SJCRH30 (cell line): ENCODE results near the gene CACNA1E. TPM values are rescaled to one million over a fixed set of nuclear protein-coding genes. Genes with fewer than 3 reads are reported as not detected.

Source experiments
- DNase-seq, 2 experiments: peaks; one replicate each; pipeline ENCODE4 v3.0.0-alpha.2; 2015 to 2020
- H3K27ac ChIP-seq: fragments of 250-450 bp; sonication (Bioruptor Pico); 2 replicates; pipeline ENCODE4 v1.5.1; 2020; ENCODE audit warnings: mild to moderate bottlenecking, moderate library complexity
- H3K27me3 ChIP-seq: fragments of 250-450 bp; sonication (Bioruptor Pico); 2 replicates; pipeline ENCODE4 v1.5.1; 2020; ENCODE audit warnings: mild to moderate bottlenecking, moderate library complexity
- H3K36me3 ChIP-seq: fragments of 250-450 bp; sonication (Bioruptor Pico); 2 replicates; pipeline ENCODE4 v1.5.1; 2020; ENCODE audit warnings: mild to moderate bottlenecking, moderate library complexity
- H3K4me1 ChIP-seq: fragments of 250-450 bp; sonication (Bioruptor Pico); 2 replicates; pipeline ENCODE4 v1.5.1; 2020; ENCODE audit warnings: mild to moderate bottlenecking, moderate library complexity
- H3K4me3 ChIP-seq: fragments of 250-450 bp; sonication (Bioruptor Pico); 2 replicates; pipeline ENCODE4 v1.5.1; 2020; ENCODE audit warnings: mild to moderate bottlenecking, moderate library complexity
- H3K9me3 ChIP-seq: fragments of 250-450 bp; sonication (Bioruptor Pico); replicated peaks from 2 replicates; pipeline ENCODE4 v1.5.1; 2020; ENCODE audit warnings: mild to moderate bottlenecking, moderate library complexity
- total RNA-seq: library from RNA; depleted of rRNA; stranded (reverse); fragments of >200 nt; shearing (Covaris generic); gene quantifications from 2 replicates; pipeline ENCODE4 v1.2.3, GENCODE V29; 2014

The CACNA1E gene
- total RNA-seq, 1 experiment from 2014 or later, result 0.02 TPM

DNA sequence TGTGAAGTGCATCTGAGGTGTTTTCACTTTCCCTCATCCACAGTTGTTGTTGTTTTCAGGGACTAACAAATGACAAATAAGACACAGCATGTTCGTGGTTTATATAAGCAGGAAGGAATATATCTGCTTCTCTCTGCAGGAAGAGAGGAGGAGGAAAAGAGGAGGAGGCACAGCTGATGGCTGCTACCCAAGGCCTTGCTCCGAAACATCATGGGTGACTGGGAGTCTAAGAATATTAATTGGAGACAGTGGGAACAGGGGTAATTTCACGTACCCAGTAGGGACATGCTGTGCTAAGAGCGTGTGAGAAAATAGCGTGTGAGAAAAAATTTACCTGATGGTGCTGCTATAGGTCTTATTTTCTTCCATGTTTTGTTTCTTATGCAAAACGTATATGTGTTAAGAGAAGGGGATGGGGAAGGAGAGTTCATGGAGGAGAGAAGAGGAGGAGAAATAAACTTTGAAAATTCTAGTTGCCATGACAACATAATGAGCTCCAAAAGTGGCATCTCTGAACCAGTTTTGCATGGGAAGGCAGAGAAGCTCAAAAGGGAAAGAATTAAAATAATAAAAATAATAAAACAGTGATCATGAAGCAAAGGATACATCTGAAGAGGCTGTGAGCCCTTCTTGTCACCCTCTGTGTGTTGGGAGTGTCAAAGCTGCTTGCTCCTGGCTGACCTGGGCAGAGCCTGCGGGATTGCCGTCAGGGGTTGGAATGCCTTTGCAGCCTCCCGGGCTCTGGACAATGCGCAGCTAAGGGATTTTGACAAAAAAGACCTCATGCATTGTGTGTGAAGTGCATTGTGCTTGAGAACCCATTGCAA lies 192.0 kb downstream of the CACNA1E start:
- Histone ChIP-seq H3K9me3 (no peaks in the 10 kb centered on the region), H3K27me3 (no peaks in the 10 kb centered on the region), H3K27ac (no peak overlapping the region), H3K4me1 (no peaks in the 10 kb centered on the region), H3K36me3 (no peaks in the 10 kb centered on the region), H3K4me3 (no peak overlapping the region)
- no peak for DNase-seq

DNA sequence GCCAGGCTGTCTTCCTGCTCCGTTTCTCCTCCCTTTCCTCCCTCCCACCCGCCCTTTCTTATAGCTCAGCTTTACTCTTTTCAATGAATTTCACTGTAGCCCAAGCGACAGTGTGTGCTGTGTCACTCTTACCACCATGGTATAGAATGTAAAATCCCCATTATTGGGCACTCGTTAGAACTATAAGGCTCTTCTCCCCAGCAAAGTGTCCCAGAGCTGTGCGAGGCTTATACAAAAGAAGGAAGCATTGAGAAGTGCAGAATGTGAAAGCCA lies 192.5 kb downstream of the CACNA1E start:
- Histone ChIP-seq H3K4me3 (no peak overlapping the region), H3K4me1 (no peaks in the 10 kb centered on the region), H3K9me3 (no peaks in the 10 kb centered on the region), H3K27me3 (no peaks in the 10 kb centered on the region), H3K36me3 (no peaks in the 10 kb centered on the region), H3K27ac (no peak overlapping the region)
- no peak for DNase-seq

DNA sequence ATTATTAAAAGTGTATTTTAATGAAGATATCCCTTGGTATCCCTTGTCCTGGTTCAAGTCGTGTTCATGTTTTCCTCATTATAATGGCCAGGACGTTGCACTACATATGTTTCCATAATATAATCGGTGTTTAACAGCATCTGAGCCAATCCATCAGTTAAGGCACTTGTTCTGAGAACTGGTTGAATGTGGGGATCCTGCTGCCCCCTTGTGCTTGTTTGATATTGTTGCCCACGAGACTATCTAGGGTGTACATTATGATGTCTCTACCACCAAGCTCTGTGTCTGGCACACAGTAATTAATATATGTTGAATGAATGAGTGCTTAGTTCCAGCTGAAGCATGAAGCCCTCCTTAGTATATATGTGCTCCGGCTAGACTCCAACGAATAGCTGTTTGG lies 193.0 kb downstream of the CACNA1E start:
- DNase-seq, result peak; percentile 19 to 51
- H3K4me3 ChIP-seq, result no peak overlapping the region
- no peak overlapping the region for H3K27ac ChIP-seq
- H3K27me3 ChIP-seq, result no peaks in the 10 kb centered on the region
- H3K4me1 ChIP-seq, result no peaks in the 10 kb centered on the region
- no peaks in the 10 kb centered on the region for H3K36me3 ChIP-seq
- H3K9me3 ChIP-seq, result no peaks in the 10 kb centered on the region

DNA sequence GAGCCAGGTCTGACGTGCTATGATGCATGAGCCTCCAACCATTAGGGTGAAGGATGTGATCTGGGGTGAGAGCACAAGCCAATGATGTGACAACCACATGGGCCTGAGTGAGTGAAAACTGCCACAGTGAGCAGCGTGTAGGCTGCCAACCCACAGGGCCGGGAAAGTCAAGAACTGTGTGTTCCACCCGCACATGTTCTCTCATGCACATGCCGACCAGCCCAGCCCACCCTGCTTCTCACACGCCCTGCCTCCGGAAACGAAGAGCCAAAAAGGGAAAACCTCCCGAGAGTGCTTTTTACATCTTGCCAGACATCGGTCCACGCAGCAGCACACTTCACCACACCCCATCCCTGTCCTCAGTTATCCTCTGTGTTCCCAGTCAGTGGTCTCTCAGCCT lies 197.0 kb downstream of the CACNA1E start:
- Histone ChIP-seq H3K27ac (no peak overlapping the region), H3K9me3 (no peaks in the 10 kb centered on the region), H3K27me3 (no peaks in the 10 kb centered on the region), H3K4me3 (no peak overlapping the region), H3K36me3 (no peaks in the 10 kb centered on the region), H3K4me1 (no peaks in the 10 kb centered on the region)
- DNase-seq, result no peak

DNA sequence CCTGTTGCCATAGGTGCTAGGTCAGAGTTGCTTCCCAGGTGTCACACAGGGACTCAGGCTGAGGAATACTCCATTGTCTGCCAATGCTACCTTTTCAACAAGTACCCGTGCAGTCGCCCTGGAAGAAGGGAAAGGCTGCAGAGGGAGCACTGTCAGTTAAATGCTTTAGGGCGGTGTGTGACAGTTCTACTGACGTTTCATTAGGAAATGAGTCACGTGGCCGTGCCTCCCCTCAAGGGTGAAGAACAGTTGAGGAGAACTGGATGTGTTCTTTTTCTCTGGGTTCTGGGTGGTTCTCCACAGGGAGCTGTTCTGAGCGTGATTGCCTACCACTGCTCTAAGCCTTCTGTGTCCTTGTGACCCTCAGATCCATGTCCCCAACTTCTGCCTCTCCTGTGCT lies 197.6 kb downstream of the CACNA1E start:
- DNase-seq, result no peak
- no peak overlapping the region for H3K4me3 ChIP-seq
- H3K27me3 ChIP-seq, result no peaks in the 10 kb centered on the region
- no peaks in the 10 kb centered on the region for H3K4me1 ChIP-seq
- H3K27ac ChIP-seq, result no peak overlapping the region
- H3K36me3 ChIP-seq, result no peaks in the 10 kb centered on the region
- H3K9me3 ChIP-seq, result no peaks in the 10 kb centered on the region

DNA sequence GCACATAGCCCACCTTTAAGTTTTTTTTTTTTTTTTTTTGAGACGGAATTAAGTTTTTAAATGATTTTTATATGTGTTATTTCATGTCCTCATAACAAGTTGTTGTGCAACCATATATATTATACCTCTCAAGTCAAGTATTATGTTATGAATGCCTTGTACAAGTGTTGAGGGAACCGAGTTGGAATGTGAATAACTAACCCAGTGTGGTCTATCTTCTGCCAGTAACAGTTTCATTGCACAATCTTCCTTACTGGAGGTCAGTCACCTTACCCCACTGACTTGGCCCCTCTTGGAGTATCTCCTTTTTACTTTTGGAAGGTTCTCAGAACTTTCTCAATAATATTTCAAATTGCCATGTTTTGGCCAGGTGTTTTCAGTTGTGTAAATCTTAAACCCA lies 201.9 kb downstream of the CACNA1E start:
- H3K4me3 ChIP-seq, result no peak overlapping the region
- no peaks in the 10 kb centered on the region for H3K27me3 ChIP-seq
- no peak for DNase-seq
- no peaks in the 10 kb centered on the region for H3K9me3 ChIP-seq
- H3K4me1 ChIP-seq, result no peaks in the 10 kb centered on the region
- no peaks in the 10 kb centered on the region for H3K36me3 ChIP-seq
- no peak overlapping the region for H3K27ac ChIP-seq

DNA sequence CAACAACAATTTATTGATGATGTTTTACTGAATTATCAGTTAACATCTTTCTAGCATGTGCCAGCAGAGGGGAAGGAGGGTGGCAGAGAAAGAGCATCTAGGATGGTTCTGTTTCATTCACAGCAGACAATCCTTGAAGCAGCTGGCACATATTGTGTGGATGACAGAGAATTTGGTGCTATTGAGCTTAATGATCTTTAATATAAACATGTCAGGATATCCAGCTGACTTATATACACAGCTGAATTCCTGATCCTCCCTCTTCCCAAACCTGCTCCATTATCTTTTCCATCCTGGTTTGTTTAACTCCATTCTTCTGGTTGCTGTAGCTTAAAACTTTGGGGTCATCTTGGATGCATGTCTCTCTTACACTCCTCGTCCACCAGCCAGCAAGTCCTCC lies 218.6 kb downstream of the CACNA1E start:
- no peak overlapping the region for H3K27ac ChIP-seq
- H3K9me3 ChIP-seq, result no peaks in the 10 kb centered on the region
- no peaks in the 10 kb centered on the region for H3K36me3 ChIP-seq
- no peak for DNase-seq
- H3K4me1 ChIP-seq, result no peaks in the 10 kb centered on the region
- no peak overlapping the region for H3K4me3 ChIP-seq
- no peaks in the 10 kb centered on the region for H3K27me3 ChIP-seq

DNA sequence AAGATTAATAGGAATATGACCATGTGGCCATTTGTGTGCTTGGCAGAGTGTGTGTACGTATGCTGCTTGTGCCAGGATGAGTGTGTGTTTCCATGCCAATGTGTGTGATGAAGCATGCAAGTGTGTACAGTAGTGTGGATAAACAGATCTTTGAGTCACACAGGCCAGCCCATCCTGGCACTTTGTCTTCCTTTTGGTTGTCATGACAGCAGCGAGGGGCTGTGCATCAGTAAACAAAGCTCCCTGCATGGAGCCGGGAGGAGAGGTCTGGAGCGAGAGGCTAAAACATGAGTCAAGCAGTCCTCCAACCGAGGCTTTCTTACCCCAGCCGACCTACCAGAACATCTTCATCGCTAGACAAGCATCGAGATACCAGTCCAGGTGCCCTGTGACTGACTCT lies 221.2 kb downstream of the CACNA1E start:
- H3K9me3 ChIP-seq, result no peaks in the 10 kb centered on the region
- no peak for DNase-seq
- H3K36me3 ChIP-seq, result no peaks in the 10 kb centered on the region
- no peak overlapping the region for H3K27ac ChIP-seq
- no peaks in the 10 kb centered on the region for H3K4me1 ChIP-seq
- no peak overlapping the region for H3K4me3 ChIP-seq
- H3K27me3 ChIP-seq, result no peaks in the 10 kb centered on the region

DNA sequence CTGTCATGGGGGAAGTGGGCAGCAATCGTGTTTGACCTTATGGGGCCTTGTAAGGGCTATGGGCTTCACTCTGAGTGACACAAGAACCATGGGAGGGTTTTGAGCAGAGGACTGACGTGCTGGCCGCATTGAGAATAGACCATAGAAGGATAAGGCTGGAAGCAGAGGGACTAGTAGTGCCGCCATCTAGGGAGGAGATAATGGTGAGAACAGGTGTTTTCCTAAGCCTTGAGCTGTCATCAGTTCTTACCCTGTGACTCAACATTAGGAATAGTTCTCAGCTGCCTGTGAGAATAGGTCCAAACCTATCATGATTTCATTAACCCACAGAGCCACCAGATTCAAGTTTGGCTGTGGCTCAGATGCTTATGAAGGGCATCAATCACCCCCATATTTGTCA lies 228.5 kb downstream of the CACNA1E start:
- Histone ChIP-seq H3K4me3 (no peak overlapping the region), H3K9me3 (no peaks in the 10 kb centered on the region), H3K27me3 (no peaks in the 10 kb centered on the region), H3K36me3 (no peaks in the 10 kb centered on the region), H3K27ac (no peak overlapping the region), H3K4me1 (no peaks in the 10 kb centered on the region)
- peak in 1 of 2 experiments; percentile 4 for DNase-seq

DNA sequence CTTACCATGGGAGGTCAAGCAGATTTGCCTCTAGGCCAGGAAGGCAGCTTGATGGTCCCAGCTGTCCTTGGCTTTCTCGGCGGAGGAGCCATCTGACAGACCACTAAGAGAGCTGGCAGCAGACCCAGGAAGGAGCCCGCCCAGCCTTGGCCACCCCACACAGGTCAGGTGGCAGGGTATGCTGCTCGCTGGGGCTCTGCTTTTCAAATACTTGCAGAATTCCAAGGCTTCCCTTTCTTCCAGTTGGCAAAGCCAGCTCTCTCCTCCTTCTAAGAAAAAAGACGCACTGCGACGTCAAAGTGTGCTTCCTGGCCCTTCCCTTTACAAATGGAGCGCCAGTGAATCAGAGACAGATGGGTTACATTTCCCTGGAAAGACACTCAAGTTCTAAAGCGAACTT lies 229.4 kb downstream of the CACNA1E start:
- Histone ChIP-seq H3K27me3 (no peaks in the 10 kb centered on the region), H3K4me3 (no peak overlapping the region), H3K27ac (no peak overlapping the region), H3K36me3 (no peaks in the 10 kb centered on the region), H3K9me3 (no peaks in the 10 kb centered on the region), H3K4me1 (no peaks in the 10 kb centered on the region)
- peak in 1 of 2 experiments; percentile 2 for DNase-seq

DNA sequence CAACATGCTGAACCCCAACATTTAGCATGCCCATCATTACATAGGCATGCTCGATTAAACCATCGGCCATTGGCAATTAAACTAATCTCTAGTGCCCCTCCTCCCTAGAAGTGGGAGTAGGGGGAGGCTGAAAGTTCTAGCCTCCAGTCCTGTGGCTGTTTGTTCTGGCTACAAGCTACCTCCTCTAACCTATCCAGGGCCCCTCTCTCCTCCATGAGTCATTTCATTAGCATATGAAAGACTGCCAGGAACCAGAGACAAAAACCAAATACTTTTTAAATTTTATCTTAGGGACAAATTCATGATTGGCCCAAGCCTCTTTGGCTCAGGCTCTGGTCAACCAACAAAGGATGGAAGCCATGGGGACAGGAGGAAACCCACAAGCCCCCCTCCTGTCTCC lies 231.1 kb downstream of the CACNA1E start:
- H3K36me3 ChIP-seq, result no peaks in the 10 kb centered on the region
- H3K4me3 ChIP-seq, result no peak overlapping the region
- H3K9me3 ChIP-seq, result no peaks in the 10 kb centered on the region
- no peak for DNase-seq
- H3K27ac ChIP-seq, result no peak overlapping the region
- no peaks in the 10 kb centered on the region for H3K27me3 ChIP-seq
- H3K4me1 ChIP-seq, result no peaks in the 10 kb centered on the region

DNA sequence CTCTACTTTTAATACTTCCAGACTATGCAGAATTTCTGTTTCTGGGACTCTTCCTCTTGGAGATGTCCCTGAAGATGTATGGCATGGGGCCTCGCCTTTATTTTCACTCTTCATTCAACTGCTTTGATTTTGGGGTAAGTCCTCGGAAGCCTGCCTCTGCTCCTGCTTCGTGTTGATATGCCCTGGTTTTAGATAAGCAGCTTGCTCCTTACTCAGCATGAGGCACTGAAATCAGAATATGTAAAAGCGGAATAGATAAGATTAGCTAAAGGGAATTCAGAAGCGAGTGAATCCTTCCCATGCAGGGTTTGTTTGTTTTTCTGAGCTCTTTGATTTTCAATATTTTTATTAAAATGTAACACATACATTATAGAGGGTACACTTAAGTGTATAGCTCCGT lies 234.7 kb downstream of the CACNA1E start:
- H3K27ac ChIP-seq, result no peak overlapping the region
- H3K9me3 ChIP-seq, result no peaks in the 10 kb centered on the region
- DNase-seq, result no peak
- H3K36me3 ChIP-seq, result no peaks in the 10 kb centered on the region
- H3K27me3 ChIP-seq, result no peaks in the 10 kb centered on the region
- no peak overlapping the region for H3K4me3 ChIP-seq
- no peaks in the 10 kb centered on the region for H3K4me1 ChIP-seq

DNA sequence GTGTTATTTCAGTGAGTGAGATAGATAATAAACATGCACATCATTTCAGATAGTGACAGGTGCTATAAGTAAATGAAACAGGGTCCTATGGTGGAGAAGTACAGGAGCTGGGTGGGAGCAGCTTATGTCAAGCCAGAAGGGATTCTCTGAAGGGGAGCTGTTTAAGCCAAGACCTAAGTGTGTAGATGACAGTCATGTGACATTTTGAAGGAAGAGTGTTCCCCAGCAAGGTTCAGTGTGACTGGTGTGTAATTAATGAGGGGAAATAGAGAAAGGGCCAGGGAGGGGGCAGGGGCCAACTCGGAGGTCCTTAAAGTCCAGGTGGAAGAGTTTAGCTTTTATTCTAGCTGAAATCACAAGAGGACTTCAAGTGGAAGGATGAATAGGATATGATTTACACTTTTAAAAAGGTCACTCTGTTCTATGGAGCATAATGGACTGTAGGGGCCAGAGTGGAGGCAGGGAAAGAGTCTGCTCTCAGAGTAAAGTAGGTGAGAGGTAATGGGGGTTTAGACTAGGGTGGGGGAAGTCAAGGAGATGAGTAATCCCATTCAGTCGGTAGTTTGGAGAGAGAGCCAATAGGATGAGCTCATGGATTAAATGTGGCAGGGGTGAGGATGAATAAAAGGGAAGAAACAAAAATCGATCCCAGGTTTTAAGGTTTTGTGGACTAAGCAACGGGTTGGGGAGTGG lies 243.1 kb downstream of the CACNA1E start:
- Histone ChIP-seq H3K27ac (no peak overlapping the region), H3K27me3 (no peaks in the 10 kb centered on the region), H3K4me1 (no peaks in the 10 kb centered on the region), H3K36me3 (no peaks in the 10 kb centered on the region), H3K9me3 (no peaks in the 10 kb centered on the region), H3K4me3 (no peak overlapping the region)
- DNase-seq, result no peak

DNA sequence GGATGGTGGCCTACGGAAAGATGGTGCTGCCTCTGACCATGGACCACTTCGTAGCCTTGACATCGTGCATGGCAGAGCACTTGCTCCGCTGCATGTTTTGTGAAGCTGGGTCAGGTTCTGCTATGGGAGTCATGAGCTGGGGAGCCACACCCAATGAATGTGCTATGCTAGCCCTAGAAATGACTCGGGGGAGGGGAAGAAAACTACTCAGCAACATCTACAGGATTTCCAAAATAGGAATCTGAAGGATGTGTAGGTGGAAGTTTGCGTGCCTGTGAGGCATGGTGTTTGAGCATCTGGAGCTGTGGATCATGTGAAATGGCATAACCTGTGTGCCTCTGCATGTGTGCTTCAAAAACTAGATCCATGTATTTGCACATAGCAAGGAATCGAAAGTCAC lies 247.3 kb downstream of the CACNA1E start:
- Histone ChIP-seq H3K27ac (no peak overlapping the region), H3K9me3 (no peaks in the 10 kb centered on the region), H3K4me1 (no peaks in the 10 kb centered on the region), H3K4me3 (no peak overlapping the region), H3K36me3 (no peaks in the 10 kb centered on the region), H3K27me3 (no peaks in the 10 kb centered on the region)
- DNase-seq, result no peak

DNA sequence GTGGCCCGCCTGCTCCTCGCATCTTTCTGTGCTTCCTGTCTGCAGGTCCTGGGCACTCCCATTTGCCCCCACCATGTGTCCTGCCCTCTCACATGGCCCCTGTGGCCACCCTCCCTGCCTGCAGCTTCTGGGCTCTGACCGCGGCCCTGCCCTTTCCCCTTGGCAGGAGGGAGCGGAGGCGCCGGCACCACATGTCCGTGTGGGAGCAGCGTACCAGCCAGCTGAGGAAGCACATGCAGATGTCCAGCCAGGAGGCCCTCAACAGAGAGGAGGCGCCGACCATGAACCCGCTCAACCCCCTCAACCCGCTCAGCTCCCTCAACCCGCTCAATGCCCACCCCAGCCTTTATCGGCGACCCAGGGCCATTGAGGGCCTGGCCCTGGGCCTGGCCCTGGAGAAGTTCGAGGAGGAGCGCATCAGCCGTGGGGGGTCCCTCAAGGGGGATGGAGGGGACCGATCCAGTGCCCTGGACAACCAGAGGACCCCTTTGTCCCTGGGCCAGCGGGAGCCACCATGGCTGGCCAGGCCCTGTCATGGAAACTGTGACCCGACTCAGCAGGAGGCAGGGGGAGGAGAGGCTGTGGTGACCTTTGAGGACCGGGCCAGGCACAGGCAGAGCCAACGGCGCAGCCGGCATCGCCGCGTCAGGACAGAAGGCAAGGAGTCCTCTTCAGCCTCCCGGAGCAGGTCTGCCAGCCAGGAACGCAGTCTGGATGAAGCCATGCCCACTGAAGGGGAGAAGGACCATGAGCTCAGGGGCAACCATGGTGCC lies 249.1 kb downstream of the CACNA1E start:
- DNase-seq, result no peak
- no peaks in the 10 kb centered on the region for H3K27me3 ChIP-seq
- H3K9me3 ChIP-seq, result no peaks in the 10 kb centered on the region
- no peaks in the 10 kb centered on the region for H3K36me3 ChIP-seq
- no peaks in the 10 kb centered on the region for H3K4me1 ChIP-seq
- no peak overlapping the region for H3K4me3 ChIP-seq
- no peak overlapping the region for H3K27ac ChIP-seq
